Nephron (organoid): ENCODE data around the gene ADO.

Experiments used
- H3K27ac Mint-ChIP-seq, 3 experiments: 2 replicates each; pipeline ENCODE4 v1.8.0; 2020; ENCODE audit warnings: mixed read lengths in 3 of 3, mild to moderate bottlenecking in 2 of 3, moderate library complexity in 1 of 3
- H3K27me3 Mint-ChIP-seq: 2 replicates; pipeline ENCODE4 v1.8.0; 2021; ENCODE audit warnings: low read depth, mild to moderate bottlenecking, moderate library complexity, mixed read lengths
- H3K36me3 Mint-ChIP-seq: 2 replicates; pipeline ENCODE4 v1.8.0; 2020; ENCODE audit warnings: low read depth, mixed read lengths
- H3K4me1 Mint-ChIP-seq: 2 replicates; pipeline ENCODE4 v1.8.0; 2020; ENCODE audit warnings: mixed read lengths
- H3K4me3 Mint-ChIP-seq, 3 experiments: 2 replicates each; pipeline ENCODE4 v1.8.0; 2020; ENCODE audit warnings: mild to moderate bottlenecking in 3 of 3, mixed read lengths in 3 of 3, moderate library complexity in 2 of 3
- H3K9me3 Mint-ChIP-seq: 2 replicates; pipeline ENCODE4 v1.8.0; 2020; ENCODE audit warnings: mixed read lengths
- CTCF ChIP-seq, 3 experiments: fragments of 200-600 bp; sonication (generic); IDR thresholded peaks; one replicate each; pipeline ENCODE4 v1.5.0; 2021; ENCODE audit warnings: antibody characterized with exemption in 3 of 3; ENCODE audit not compliant: unreplicated experiment in 3 of 3

ADO gene

GRCh38 chr10:62814756-62815380, 10.3 kb downstream of the ADO start:
- TF ChIP-seq CTCF (IDR thresholded peaks at IDR 0.05; ENCODE audit: unreplicated experiment in 3 of 3): no peak
- Mint-ChIP-seq H3K4me1 (peaks cover 24% of the 10 kb centered on the region), H3K36me3 (peaks cover 4% of the 10 kb centered on the region), H3K27me3 (peaks cover 66% of the 10 kb centered on the region), H3K9me3 (no peaks in the 10 kb centered on the region), H3K27ac (no peak overlapping the region), H3K4me3 (peak overlapping the region; percentile 95 to 97 (median 96))

GRCh38 chr10:62815381-62816075, 11.0 kb downstream of the ADO start:
- no peak for TF ChIP-seq CTCF (IDR thresholded peaks at IDR 0.05; ENCODE audit: unreplicated experiment in 3 of 3)
- Mint-ChIP-seq H3K36me3 (peaks cover 4% of the 10 kb centered on the region), H3K4me3 (peak overlapping the region; percentile 95 to 97 (median 96)), H3K9me3 (no peaks in the 10 kb centered on the region), H3K4me1 (peaks cover 24% of the 10 kb centered on the region), H3K27ac (peak overlapping the region in 2 of 3 experiments; percentile 89 to 94), H3K27me3 (peaks cover 72% of the 10 kb centered on the region)

- peak overlapping the region; percentile 95 to 97 (median 96) for H3K4me3 Mint-ChIP-seq
- no peaks in the 10 kb centered on the region for H3K9me3 Mint-ChIP-seq
- peaks cover 4% of the 10 kb centered on the region for H3K36me3 Mint-ChIP-seq
- peaks cover 77% of the 10 kb centered on the region for H3K27me3 Mint-ChIP-seq
- no peak for TF ChIP-seq CTCF (IDR thresholded peaks at IDR 0.05; ENCODE audit: unreplicated experiment in 3 of 3)
- peaks cover 24% of the 10 kb centered on the region for H3K4me1 Mint-ChIP-seq
- peak overlapping the region; percentile 89 to 94 (median 91) for H3K27ac Mint-ChIP-seq
These were observed 11.5 kb downstream of the ADO start for GRCh38 chr10:62816076-62816330.

- peaks cover 24% of the 10 kb centered on the region for H3K4me1 Mint-ChIP-seq
- H3K27me3 Mint-ChIP-seq: peaks cover 79% of the 10 kb centered on the region
- no peak for TF ChIP-seq CTCF (IDR thresholded peaks at IDR 0.05; ENCODE audit: unreplicated experiment in 3 of 3)
- H3K27ac Mint-ChIP-seq: peak within 1 kb of the TSS; percentile 89 to 94 (median 91)
- H3K9me3 Mint-ChIP-seq: no peaks in the 10 kb centered on the region
- H3K36me3 Mint-ChIP-seq: peaks cover 4% of the 10 kb centered on the region
- peak within 1 kb of the TSS; percentile 95 to 97 (median 96) for H3K4me3 Mint-ChIP-seq
These were observed 12.0 kb downstream of the ADO start, which contains the start of gene EGR2 for GRCh38 chr10:62816331-62817120. Gene EGR2, minus strand, starts transcription at chr10:62816366. Its CDS starts 337 bp downstream, at chr10:62816029.

- H3K9me3 Mint-ChIP-seq: no peaks in the 10 kb centered on the region
- peaks cover 79% of the 10 kb centered on the region for H3K27me3 Mint-ChIP-seq
- no peak for TF ChIP-seq CTCF (IDR thresholded peaks at IDR 0.05; ENCODE audit: unreplicated experiment in 3 of 3)
- peak overlapping the region; percentile 95 to 97 (median 96) for H3K4me3 Mint-ChIP-seq
- peaks cover 4% of the 10 kb centered on the region for H3K36me3 Mint-ChIP-seq
- H3K27ac Mint-ChIP-seq: peak overlapping the region; percentile 89 to 94 (median 91)
- peaks cover 24% of the 10 kb centered on the region for H3K4me1 Mint-ChIP-seq
These were observed 12.7 kb downstream of the ADO start for GRCh38 chr10:62817121-62817765.
